Forelimb muscle (tissue), 1 donor: ENCODE data around the gene WDR93. TPM values are rescaled to one million over a fixed set of nuclear protein-coding genes. Genes with fewer than 3 reads are reported as not detected.
A peak's percentile ranks its signal among the peaks of the same experiment; 100 is the strongest.
"Not testable (repeated sequence)": the region's sequence is repeated elsewhere in the genome, so short reads cannot be mapped to it uniquely, and the experiment has no call there.

ENCODE experiments used
- DNase-seq: peaks from one replicate; pipeline ENCODE4 v3.0.0-alpha.2; 2013; ENCODE audit warnings: low read depth
- polyA plus RNA-seq: library from polyadenylated mRNA; unstranded; fragments of 120-200 nt; gene quantifications from one replicate; pipeline ENCODE4 v1.2.1, GENCODE V29; 2013; ENCODE audit not compliant: insufficient read length

WDR93 gene
- polyA plus RNA-seq, 1 donor = 0.18 TPM

- no peak for DNase-seq
Observed at GRCh38 chr15:89769366-89769765, 78.8 kb downstream of the WDR93 start.

DNA sequence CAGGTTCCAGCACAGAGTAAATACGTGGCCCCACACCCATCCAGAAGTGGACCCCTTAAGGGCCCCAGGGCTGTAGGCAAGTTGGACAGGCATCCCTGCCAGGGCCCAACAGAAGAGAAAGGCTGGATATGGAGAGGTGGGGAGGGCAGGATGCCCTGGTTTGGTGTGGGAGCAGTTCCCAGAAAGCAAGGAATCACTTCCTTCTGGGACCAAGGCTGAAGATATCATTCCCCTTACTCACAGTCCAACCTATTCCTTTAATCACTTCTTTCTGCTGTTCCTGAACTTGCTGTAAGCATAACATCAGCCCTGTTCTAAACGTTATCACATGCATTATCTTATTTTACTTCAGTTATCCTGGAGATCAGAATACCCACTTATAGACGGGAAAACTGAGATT lies 79.4 kb downstream of the WDR93 start:
- no peak for DNase-seq

DNA sequence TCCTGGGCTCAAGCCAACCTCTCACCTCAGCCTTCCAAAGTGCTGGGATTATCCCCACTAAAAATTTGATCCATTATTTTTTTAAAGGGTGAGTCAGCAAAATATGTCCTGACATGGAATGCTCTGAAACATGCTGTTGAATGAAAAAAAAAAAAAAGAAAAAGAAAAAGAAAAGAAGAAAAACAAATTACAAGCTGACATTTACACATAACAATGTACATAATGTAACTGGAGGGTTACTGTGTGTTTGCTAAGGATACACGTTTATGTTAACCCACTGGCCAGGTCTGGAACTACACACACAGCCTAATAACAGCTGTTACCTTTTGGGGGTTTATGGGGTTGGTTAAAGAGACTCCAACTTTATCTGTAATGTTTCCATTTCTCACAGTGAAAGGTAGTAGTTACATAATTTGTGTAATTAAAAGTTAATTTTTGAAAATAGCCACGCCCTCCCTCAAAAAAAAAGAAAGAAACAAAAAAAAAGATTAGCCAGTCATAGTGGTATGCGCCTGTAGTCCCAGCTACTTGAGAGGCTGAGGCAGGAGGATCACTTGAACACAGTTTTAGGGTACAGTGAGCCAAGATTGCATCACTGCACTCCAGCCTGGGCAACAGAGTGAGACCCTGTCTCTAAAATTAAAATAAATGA lies 82.4 kb downstream of the WDR93 start:
- DNase-seq = no peak

DNA sequence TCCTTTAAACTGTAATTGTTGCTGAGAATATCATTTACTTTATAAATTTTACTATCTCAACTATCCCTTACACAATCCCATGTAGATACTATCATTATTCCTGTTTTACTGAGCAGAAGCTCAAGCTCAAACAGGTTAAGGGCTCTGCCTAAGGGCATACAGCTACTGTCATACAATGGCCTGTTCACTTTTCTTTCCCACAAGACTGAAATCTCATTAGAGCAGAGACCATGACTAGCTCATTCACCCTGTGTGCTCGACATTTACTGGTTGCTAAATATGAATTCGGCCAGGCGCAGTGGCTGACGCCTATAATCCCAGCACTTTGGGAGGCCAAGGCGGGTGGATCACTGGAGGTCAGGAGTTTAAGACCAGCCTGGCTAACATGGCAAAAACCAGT lies 83.9 kb downstream of the WDR93 start:
- no peak for DNase-seq

GRCh38 chr15:89775815-89776214 lies 85.2 kb downstream of the WDR93 start:
- DNase-seq = no peak

- DNase-seq = peak; percentile 65
Observed at GRCh38 chr15:89776274-89777072, 85.9 kb downstream of the WDR93 start, which contains the start of gene MESP2. MESP2 (plus strand) TSS chr15:89776332; CDS start chr15:89776358, 26 bp downstream.

DNA sequence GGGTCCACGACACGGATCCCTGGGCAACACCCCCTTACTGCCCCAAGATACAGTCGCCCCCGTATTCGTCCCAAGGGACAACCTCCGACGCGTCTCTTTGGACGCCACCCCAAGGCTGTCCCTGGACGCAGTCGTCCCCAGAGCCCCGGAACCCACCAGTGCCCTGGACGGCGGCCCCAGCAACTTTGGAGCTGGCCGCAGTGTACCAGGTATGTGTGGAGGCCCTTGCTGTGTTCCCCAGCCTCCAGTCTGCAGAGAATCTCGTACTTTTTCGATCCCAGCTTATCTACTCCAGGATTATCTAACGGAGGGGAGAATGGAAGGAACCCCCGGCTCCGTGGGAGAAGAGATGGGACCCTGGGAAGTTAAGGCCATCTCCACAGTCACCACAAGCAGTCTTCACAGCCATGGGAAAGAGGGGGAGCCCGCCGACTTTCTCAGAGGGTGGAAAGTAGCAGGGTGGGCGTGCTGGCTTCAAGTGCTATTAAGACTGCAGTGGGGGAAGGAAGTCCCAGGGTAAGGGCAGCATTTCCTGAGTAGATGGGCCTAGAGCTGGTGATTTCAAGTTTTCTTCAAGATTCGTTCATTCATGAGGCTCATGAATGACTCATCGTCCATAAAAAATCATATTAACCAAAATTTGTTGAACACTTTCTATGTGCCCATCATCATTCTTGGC lies 86.6 kb downstream of the WDR93 start:
- no peak for DNase-seq

- DNase-seq = no peak
Observed at GRCh38 chr15:89777782-89778380, 87.3 kb downstream of the WDR93 start.

DNA sequence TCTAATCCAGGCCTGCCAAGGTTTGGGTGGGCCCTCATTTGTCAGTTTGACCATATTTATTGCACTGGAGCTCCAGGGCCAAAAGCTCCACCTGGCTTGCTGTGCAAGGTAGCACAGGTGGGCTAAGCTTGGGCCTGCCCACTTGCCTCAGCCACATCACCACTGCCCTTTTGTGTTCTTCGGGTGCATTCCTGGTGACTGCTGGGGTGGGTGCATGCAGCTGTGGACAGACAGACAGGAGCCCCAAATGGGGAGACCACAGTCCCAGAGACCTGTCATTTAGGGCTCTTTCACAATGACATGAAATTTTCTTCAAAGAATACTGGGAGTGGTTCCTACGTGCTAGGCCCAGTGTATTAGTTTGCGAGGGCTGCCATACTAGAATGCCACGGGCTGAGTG lies 88.2 kb downstream of the WDR93 start:
- no peak for DNase-seq

DNA sequence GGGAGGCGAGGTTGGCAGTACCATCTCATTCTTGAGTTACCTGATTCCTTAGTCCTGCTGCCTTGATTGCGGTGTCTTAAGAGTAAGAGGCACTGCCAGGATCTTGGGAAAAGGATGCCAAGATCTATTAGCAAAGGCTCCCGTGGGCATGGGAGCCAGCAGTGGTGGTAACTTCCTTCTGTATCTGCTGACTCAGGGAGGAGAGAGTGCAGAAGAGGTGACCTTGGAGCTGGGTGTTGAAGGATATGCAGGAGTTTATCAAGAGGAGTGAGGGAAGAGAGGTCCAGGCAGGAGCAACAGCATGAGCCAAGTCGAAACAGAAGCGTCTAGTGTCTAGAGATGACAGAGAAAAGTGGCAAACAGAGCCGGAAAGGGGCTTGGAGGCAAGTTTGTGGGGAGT lies 90.0 kb downstream of the WDR93 start:
- no peak for DNase-seq

DNA sequence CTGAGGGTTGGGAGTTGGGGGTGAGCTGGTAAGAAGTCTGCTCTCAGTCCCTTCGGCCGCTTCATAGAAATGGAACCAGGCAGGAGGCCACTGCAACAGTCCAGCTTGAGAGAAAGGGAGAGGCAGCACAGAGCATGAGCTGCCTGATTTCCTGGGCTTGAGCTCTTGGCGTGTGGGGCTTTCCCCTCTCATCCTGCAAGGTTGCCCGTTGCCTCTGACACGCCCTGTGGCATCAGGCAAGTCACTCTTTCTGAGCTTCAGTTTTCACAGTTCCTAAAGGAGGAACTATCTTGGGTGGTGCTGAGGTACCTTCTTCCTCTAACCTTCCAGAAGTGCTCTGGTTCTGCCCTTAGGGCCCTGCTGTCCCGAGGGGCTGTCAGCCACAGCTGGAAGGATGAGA lies 90.4 kb downstream of the WDR93 start:
- DNase-seq = no peak

DNA sequence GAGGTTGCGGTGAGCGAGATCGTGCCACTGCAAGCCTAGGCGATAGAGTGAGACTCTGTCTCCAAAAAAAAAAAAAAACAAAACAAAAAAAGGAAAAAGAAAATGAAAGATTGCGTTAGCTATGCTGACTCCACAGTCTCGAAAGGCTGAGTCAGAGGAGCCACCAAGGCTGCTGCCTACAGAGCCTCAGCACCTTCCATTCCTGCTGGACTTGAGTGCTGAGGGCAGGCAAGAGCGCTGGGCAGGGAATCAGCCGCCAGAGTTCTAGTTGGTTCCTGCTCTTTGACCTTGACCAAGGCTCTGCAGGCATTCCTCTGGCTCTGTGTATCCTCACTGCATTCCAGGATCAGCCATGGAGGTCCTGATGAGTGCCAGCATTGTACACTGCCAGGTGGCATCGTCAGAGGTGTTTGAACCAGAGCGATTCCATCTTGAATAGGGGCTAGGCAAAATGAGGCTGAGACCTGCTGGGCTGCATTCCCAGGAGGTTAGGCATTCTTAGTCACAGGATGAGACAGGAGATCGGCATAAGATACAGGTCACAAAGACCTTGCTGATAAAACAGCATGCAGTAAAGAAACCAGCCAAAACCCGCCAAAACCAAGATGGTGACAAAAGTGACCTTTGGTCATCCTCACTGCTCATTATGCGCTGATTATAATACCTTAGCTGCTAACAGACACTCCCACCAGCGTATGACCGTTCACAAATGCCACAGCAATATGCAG lies 91.4 kb downstream of the WDR93 start:
- no peak for DNase-seq

GRCh38 chr15:89782619-89782950 lies 92.0 kb downstream of the WDR93 start:
- not testable (repeated sequence) for DNase-seq

GRCh38 chr15:89783111-89783860 lies 92.7 kb downstream of the WDR93 start:
- DNase-seq = no peak

DNA sequence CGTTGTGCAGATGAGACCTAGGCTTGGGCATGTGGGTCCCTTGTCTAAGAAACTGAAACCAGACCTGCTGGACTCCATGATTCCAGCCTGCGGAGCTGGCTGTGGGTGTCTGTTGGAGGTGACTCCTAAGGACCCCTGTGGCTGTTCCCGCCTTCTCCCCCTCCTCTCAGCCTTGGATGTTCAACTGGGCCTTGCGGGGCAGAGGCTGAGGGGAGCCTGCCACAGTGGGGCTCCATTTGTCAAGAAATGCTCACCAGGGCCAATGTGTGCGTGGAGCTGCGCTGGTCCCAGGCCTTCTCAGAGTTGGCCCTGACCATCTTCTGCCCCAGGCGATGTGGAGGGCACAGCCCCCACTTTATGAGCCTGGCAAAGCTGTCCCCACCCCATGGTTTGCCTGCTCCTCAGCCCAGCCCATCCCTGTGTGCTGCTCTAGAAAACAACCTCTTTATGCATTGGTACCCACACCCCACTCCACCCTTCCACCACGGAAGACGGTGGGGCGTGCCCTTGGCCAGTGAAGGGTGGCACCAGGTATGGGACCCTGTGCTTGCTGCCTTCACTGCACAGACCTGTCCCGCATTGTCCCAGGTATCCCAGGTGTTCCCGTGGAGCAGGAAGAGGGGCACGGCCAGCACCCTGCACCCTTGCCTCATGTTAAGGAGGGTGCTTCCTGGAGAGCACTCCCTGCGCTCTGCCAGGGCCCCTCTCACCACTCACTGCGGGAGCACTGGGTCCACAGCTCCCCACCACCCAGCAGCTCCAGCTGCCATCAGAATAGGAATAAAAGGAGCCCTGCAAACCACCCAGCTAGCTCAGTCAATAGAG lies 93.5 kb downstream of the WDR93 start:
- DNase-seq = no peak

- DNase-seq = no peak
Observed at GRCh38 chr15:89784686-89784960, 94.0 kb downstream of the WDR93 start.

DNA sequence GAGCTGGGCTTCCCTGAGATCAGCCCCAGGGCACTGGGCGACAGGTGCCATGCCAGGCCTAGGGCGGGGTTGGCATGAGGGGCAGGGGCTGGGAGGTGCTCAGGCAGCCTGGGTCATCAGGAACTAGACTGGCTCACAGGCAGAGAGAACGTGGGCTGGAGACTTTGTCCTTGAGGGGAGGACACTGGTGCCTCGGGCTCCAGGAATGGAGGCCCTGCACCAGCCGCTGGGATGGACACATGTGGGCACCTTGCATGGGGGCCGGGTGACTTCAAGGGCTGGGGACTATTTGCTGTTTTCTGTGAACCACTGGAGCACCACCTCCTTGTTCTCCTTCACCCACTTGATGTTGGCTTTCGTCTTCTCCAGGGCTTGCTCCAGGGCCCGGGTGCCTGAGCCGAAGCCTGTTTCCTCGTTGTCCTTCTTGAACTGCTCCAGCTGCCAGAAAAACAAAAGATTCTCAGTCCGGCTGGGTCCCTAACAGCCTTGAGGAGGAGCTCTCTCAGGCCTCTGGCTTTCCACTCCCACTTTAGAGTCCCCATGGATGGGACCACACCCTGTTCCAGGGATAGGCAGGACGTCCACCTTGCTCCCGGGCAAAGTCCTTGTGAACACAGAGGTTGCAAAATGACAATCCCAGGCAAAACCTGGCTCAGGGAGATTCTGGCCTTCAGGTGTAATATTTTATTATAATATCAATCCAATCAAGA lies 94.6 kb downstream of the WDR93 start:
- DNase-seq = no peak

DNA sequence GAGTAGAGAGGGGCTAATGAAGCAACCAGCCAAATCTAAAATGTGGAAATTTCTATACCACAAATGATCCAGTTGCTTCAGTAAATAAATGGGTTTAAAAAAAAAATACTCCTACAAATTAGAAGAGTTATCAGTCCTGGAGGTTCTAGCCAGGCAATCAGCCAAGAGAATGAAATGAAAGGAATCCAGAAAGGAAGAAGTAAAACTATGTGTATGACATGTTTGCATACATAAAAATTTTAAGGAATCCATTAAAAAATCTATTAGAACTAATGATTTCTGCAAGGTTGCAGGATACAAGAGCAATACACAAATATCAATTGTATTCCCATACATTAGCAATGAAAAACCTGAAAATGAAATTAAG lies 95.1 kb downstream of the WDR93 start:
- DNase-seq = no peak

DNA sequence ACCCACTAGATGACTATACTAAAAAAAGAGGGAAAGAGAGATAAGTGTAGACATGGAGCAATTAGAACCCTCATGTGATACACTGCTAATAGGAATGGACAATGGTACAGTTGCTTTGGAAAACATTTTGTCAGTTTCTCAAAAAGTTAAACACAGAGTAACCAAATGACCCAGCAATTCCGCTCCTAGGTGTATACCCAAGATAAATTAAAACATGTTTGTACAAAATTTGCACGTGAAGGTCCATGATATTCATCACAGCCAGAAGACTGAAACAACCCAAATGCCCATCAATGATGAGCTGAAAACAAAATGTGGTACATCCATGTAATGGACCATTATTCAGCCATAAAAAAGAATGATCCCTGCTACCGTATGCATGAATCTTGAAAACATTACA lies 97.3 kb downstream of the WDR93 start:
- no peak for DNase-seq

GRCh38 chr15:89788585-89788984 lies 98.0 kb downstream of the WDR93 start:
- DNase-seq = not testable (repeated sequence)
